Measurements from ENCODE around the gene EPS8L3. TPM values are rescaled to one million over a fixed set of nuclear protein-coding genes. Genes with fewer than 3 reads are reported as not detected.
"Not testable (repeated sequence)": the region's sequence is repeated elsewhere in the genome, so short reads cannot be mapped to it uniquely, and the experiment has no call there.

EPS8L3 gene
- total RNA-seq, 2 experiments from 2014 or later = not detected

DNA sequence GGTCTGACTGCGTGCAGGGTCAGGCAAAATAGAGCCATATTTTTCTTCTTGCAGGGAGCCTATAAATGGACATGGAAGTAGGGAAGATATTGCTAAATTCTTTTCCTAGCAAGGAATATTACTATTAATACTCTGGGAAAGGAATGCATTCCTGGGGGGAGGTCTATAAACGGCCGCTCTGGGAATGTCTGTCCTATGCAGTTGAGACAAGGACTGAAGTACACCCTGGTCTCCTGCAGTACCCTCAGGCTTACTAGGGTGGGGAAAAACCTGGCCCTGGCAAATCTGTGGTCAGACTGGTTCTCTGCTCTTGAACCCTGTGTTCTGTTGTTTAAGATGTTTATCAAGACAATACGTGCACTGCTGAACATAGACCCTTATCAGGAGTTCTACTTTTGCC, 54.8 kb downstream of the EPS8L3 start:
- CTCF ChIA-PET; POLR2A ChIA-PET; H3K36me3 Mint-ChIP-seq; H3K4me3 Mint-ChIP-seq; DNase-seq; H3K4me1 Mint-ChIP-seq (ENCODE audit: low read depth); H3K27ac Mint-ChIP-seq; intact Hi-C loops (cut with micrococcal nuclease): not testable (repeated sequence)
- Mint-ChIP-seq H3K27me3 (peaks cover 14% of the 10 kb centered on the region), H3K9me3 (peaks cover 22% of the 10 kb centered on the region)

DNA sequence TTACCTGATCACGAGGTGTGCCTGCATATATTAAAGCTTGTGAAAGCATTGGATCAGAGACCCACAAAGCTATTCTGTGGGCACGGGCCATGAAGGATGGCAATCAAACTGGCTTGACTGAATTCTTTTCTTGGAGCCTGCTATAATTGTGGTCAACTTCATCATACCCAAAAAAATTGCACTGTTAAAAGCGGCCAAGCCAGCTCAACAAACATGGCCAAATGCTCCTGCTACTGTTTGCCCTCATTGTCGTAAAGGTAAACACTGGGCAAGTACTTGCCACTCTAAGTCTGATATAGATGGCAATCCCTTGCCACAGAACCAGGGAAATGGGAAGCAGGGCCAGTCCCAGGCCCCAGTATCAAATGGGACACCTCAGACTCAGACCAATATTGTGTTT, 58.3 kb downstream of the EPS8L3 start:
- DNase-seq = no peak
- H3K27me3 Mint-ChIP-seq = peaks cover 9% of the 10 kb centered on the region
- no peaks in the 10 kb centered on the region for H3K4me1 Mint-ChIP-seq (ENCODE audit: low read depth)
- CTCF ChIA-PET = interaction anchor here (1.4 to 2.5 kb wide), 2 partner anchors 65 to 278 kb away, joined by 3 to 12 read pairs; no protein-coding TSS in a partner anchor
- POLR2A ChIA-PET = no interaction called here
- peaks cover 4% of the 10 kb centered on the region for H3K36me3 Mint-ChIP-seq
- no peak overlapping the region for H3K27ac Mint-ChIP-seq
- H3K4me3 Mint-ChIP-seq = no peak overlapping the region
- peaks cover 27% of the 10 kb centered on the region for H3K9me3 Mint-ChIP-seq
- intact Hi-C loops (cut with micrococcal nuclease) = no loop called here

DNA sequence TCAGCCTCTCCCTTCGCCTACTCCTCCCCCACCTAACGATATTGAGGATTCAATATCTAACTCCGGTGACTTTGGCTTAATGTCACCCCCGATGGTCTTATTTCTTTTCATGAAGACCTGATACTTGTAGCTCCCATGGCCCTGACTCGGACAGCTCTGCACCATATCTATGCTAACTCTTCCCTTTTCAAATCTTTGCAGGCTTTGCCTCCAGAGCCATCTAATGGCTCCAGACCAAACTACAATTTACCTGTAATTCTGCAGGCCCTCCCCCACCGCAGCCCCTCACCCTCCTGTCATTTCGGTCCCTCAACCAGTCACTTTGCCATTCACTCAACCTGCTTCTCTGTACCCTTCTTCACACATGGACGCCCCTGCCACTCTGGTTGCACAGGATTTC, 59.5 kb downstream of the EPS8L3 start:
- no peak for DNase-seq
- Mint-ChIP-seq H3K4me1 (ENCODE audit: low read depth) (no peaks in the 10 kb centered on the region), H3K27ac (no peak overlapping the region), H3K36me3 (peaks cover 4% of the 10 kb centered on the region), H3K9me3 (peaks cover 22% of the 10 kb centered on the region), H3K27me3 (peaks cover 9% of the 10 kb centered on the region), H3K4me3 (no peak overlapping the region)
- ChIA-PET CTCF (interaction anchor here (2.5 kb wide), 1 partner anchor 64 kb away, joined by 12 read pairs; no protein-coding TSS in a partner anchor), POLR2A (no interaction called here)
- intact Hi-C loops (cut with micrococcal nuclease) = no loop called here

DNA sequence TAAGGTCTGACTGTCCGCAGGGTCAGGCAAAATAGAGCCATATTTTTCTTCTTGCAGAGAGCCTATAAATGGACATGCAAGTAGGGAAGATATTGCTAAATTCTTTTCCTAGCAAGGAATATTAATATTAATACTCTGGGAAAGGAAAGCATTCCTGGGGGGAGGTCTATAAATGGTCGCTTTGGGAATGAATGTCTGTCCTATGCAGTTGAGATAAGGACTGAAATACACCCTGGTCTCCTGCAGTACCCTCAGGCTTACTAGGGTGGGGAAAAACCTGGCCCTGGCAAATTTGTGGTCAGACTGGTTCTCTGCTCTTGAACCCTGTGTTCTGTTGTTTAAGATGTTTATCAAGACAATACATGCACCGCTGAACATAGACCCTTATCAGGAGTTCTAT, 60.8 kb downstream of the EPS8L3 start:
- H3K27ac Mint-ChIP-seq; H3K36me3 Mint-ChIP-seq; CTCF ChIA-PET; intact Hi-C loops (cut with micrococcal nuclease); POLR2A ChIA-PET; DNase-seq; H3K4me3 Mint-ChIP-seq; H3K4me1 Mint-ChIP-seq (ENCODE audit: low read depth); H3K27me3 Mint-ChIP-seq: not testable (repeated sequence)
- H3K9me3 Mint-ChIP-seq = peaks cover 12% of the 10 kb centered on the region

Other genes with a start within 250 kb of the EPS8L3 start
- under 1 TPM in 1 of 2 experiments, not detected in 1; 0.15 TPM for gene GPR61, start 224.1 kb downstream of the EPS8L3 start, total RNA-seq
- 1 to 10 TPM; 9.2 to 9.9 TPM for gene GNAI3, start 215.3 kb downstream of the EPS8L3 start, total RNA-seq
- under 1 TPM; 0.29 to 0.31 TPM for gene GNAT2, start 144.3 kb downstream of the EPS8L3 start, total RNA-seq
- 10 to 100 TPM; 79.1 to 93.3 TPM for gene AMPD2, start 144.1 kb downstream of the EPS8L3 start, total RNA-seq
- 10 to 100 TPM in 1 of 2 experiments, 1 to 10 TPM in 1; 8.2 to 12.0 TPM for gene GSTM4, start 107.8 kb downstream of the EPS8L3 start, total RNA-seq
- 10 to 100 TPM in 1 of 2 experiments, 1 to 10 TPM in 1; 8.2 to 11.9 TPM for gene GSTM2, start 95.9 kb downstream of the EPS8L3 start, total RNA-seq
- under 1 TPM in 1 of 2 experiments, not detected in 1; 0.22 TPM for gene GSTM1, start 76.1 kb downstream of the EPS8L3 start, total RNA-seq
- not detected for gene GSTM5, start 51.7 kb downstream of the EPS8L3 start, total RNA-seq
- gene GSTM3, start 22.9 kb downstream of the EPS8L3 start, total RNA-seq = 1 to 10 TPM; 1.6 to 2.1 TPM
- 100 to 1,000 TPM; 135 to 140 TPM for gene CSF1, start 146.9 kb upstream of the EPS8L3 start, total RNA-seq
- 10 to 100 TPM; 89.6 to 92.3 TPM for gene AHCYL1, start 220.8 kb upstream of the EPS8L3 start, total RNA-seq

Data from activated CD4-positive, alpha-beta memory T cell treated with anti-CD3 and anti-CD28 coated beads for 36 hours (primary cell).